ENCODE measurements around the gene MANF.
A peak's percentile ranks its signal among the peaks of the same experiment; 100 is the strongest.

The MANF gene

DNA sequence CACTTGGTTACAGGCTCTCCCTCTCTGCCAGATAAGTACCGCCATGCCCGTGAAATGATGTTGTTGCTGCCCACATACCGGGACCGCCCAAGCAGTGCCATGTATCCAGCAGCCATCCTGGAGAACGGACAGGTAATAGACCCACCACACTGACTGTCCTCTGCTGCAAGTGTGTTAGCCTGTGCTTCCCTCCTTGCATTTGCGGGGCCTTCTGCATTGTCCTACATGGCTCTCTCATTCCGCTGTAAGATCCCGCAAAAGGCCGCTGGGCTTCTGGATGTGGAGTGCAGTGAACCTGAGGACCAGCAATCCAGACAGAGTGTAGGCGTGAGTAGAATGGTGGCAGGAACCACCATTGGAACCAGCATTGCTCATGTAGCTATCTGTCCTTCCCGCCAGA, 10.6 kb upstream of the MANF start:
- peak in 1 of 2 donors; percentile 50 for DNase-seq

DNA sequence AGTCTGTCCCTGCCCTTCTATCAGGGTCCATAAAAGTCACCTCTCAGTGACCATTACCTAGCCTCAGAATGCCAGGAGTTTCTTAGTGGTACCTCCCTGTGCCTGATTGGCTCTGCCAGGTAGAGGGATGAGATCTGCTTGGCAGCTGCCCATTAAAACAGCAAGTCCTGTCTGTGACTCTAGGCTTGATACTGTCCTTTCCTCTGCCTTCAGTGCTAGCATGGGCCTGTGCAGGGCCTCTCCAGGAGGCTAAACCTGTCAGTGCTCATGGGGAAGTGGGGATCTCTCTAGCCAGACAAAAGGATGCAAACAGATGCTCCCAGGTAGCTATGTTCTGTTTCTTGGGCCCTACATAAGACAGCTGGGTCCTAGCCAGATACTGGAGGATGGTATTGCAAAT, 10.0 kb upstream of the MANF start:
- DNase-seq, result peak in 1 of 2 donors; percentile 25
- Histone ChIP-seq H3K4me1 (no peaks in the 10 kb centered on the region), H3K27me3 (no peaks in the 10 kb centered on the region), H3K27ac (no peak overlapping the region), H3K9me3 (no peaks in the 10 kb centered on the region), H3K4me3 (no peak overlapping the region), H3K36me3 (no peaks in the 10 kb centered on the region)
- intact Hi-C loops (cut with DNase I; ENCODE audit: low total_unique reads), result loop anchor here (10.0 kb wide), 2 partner anchors 270 to 700 kb away; partner anchors contain the start of gene DOCK3
- TF ChIP-seq, protein P1, sequence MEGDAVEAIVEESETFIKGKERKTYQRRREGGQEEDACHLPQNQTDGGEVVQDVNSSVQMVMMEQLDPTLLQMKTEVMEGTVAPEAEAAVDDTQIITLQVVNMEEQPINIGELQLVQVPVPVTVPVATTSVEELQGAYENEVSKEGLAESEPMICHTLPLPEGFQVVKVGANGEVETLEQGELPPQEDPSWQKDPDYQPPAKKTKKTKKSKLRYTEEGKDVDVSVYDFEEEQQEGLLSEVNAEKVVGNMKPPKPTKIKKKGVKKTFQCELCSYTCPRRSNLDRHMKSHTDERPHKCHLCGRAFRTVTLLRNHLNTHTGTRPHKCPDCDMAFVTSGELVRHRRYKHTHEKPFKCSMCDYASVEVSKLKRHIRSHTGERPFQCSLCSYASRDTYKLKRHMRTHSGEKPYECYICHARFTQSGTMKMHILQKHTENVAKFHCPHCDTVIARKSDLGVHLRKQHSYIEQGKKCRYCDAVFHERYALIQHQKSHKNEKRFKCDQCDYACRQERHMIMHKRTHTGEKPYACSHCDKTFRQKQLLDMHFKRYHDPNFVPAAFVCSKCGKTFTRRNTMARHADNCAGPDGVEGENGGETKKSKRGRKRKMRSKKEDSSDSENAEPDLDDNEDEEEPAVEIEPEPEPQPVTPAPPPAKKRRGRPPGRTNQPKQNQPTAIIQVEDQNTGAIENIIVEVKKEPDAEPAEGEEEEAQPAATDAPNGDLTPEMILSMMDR (IDR thresholded peaks at IDR 0.05), result no peak

More for the DNA sequence above, 10.6 kb upstream of the MANF start:
- H3K4me3 ChIP-seq, result no peak overlapping the region
- no peaks in the 10 kb centered on the region for H3K9me3 ChIP-seq
- intact Hi-C loops (cut with DNase I; ENCODE audit: low total_unique reads), result loop anchor here (10.0 kb wide), 2 partner anchors 270 to 700 kb away; partner anchors contain the start of gene DOCK3
- H3K36me3 ChIP-seq, result no peaks in the 10 kb centered on the region
- H3K27ac ChIP-seq, result no peak overlapping the region
- TF ChIP-seq, protein P1 (IDR thresholded peaks at IDR 0.05), result no peak
- no peaks in the 10 kb centered on the region for H3K27me3 ChIP-seq
- no peaks in the 10 kb centered on the region for H3K4me1 ChIP-seq

DNA sequence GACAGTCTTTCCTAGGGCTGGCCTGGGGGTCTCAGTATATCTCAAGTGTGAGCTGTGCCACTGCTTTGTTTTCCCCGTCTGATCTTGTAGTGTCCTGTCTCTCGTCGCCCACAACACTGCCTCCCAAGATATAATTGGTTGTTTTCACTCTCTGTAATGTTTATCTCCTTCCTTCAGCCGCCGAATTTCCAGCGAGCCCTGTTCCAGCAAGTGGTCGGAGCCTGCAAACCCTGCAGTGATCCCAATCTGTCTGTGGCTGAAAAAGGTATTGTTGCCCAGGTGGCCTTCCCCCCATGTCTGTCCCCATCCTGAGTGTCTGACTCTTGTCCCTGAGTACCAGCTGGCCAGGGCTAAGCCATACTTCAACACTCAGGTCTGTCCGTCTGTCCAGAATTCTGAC, 9.5 kb upstream of the MANF start:
- Histone ChIP-seq H3K4me1 (no peaks in the 10 kb centered on the region), H3K9me3 (no peaks in the 10 kb centered on the region), H3K36me3 (no peaks in the 10 kb centered on the region), H3K27me3 (no peaks in the 10 kb centered on the region), H3K4me3 (no peak overlapping the region), H3K27ac (no peak overlapping the region)
- TF ChIP-seq, protein P1 (IDR thresholded peaks at IDR 0.05), result no peak
- intact Hi-C loops (cut with DNase I; ENCODE audit: low total_unique reads), result loop anchor here (10.0 kb wide), 2 partner anchors 271 to 701 kb away; partner anchors contain the start of gene DOCK3
- peak in 1 of 2 donors; percentile 39 for DNase-seq

DNA sequence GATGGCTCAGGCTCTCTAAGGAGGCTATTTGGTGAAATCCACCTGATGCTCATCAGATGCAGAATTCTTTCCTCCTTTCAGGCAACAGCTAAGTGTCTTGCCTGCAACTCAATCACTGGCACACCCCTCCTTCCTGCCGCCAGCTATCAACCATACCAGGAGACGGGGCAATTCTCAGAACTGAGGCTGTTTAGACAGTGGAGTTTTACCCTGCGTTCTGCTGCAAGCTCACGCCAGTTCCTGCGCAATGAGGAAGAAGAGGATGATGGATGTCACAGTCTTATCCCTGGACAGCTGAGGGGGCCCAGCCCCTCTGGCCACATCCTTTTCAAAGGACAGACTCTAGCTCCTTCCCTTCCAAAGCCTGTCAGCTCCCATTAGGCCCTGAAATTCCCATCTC, 7.0 kb upstream of the MANF start:
- Histone ChIP-seq H3K4me1 (no peaks in the 10 kb centered on the region), H3K9me3 (no peaks in the 10 kb centered on the region), H3K4me3 (no peak overlapping the region), H3K27me3 (no peaks in the 10 kb centered on the region), H3K27ac (no peak overlapping the region), H3K36me3 (no peaks in the 10 kb centered on the region)
- intact Hi-C loops (cut with DNase I; ENCODE audit: low total_unique reads), result loop anchor here (10.0 kb wide), 2 partner anchors 273 to 703 kb away; partner anchors contain the start of gene DOCK3
- TF ChIP-seq, protein P1 (IDR thresholded peaks at IDR 0.05), result no peak
- DNase-seq, result peak in 1 of 2 donors; percentile 37

DNA sequence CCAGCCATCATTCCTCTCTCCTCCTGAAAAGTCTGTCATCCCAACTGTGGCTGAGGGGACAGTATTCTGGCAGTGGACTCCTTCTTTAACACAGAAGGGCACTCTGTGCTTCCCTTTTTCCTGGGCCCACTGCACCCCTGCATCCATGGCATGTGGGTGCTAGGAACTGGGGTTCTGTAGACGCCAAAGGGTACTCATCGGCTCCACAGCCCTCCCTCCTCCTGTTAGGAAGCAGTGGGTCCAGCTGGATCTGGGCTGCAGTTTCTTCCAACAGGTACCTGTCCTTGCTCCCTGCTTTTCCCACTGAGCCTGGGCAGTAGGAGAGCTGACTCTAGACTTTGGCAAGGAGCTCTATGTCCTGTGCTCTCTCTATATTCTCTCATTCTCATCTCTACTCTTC, 6.4 kb upstream of the MANF start:
- Histone ChIP-seq H3K36me3 (no peaks in the 10 kb centered on the region), H3K4me3 (no peak overlapping the region), H3K27me3 (no peaks in the 10 kb centered on the region), H3K9me3 (no peaks in the 10 kb centered on the region), H3K27ac (no peak overlapping the region), H3K4me1 (peaks cover 0 to 3% (median 2%) of the 10 kb centered on the region in 4 donors)
- no peak for DNase-seq
- intact Hi-C loops (cut with DNase I; ENCODE audit: low total_unique reads), result loop anchor here (10.0 kb wide), 2 partner anchors 274 to 704 kb away; partner anchors contain the start of gene DOCK3
- TF ChIP-seq, protein P1 (IDR thresholded peaks at IDR 0.05), result no peak

Data from tibial artery (tissue), 4 donors.